ENCODE results near the gene KLHL6. TPM values are rescaled to one million over a fixed set of nuclear protein-coding genes. Genes with fewer than 3 reads are reported as not detected.
"Not testable (repeated sequence)": the region's sequence is repeated elsewhere in the genome, so short reads cannot be mapped to it uniquely, and the experiment has no call there.

Gene KLHL6
- total RNA-seq, 4 donors from 2014 or later: 0.67 to 2.7 (median 1.0) TPM

GRCh38 chr3:183578179-183578578 is 22.7 kb upstream of the KLHL6 start:
- Histone ChIP-seq H3K4me3 (replicated peaks in 1 of 3) (no peak overlapping the region), H3K9me3 (no peaks in the 10 kb centered on the region), H3K4me1 (no peaks in the 10 kb centered on the region), H3K27me3 (no peaks in the 10 kb centered on the region), H3K27ac (no peak overlapping the region), H3K36me3 (no peaks in the 10 kb centered on the region)
- intact Hi-C loops (cut with DNase I): no loop called here
- TF ChIP-seq POLR2A (IDR thresholded peaks at IDR 0.05): no peak
- TF ChIP-seq, protein P1, sequence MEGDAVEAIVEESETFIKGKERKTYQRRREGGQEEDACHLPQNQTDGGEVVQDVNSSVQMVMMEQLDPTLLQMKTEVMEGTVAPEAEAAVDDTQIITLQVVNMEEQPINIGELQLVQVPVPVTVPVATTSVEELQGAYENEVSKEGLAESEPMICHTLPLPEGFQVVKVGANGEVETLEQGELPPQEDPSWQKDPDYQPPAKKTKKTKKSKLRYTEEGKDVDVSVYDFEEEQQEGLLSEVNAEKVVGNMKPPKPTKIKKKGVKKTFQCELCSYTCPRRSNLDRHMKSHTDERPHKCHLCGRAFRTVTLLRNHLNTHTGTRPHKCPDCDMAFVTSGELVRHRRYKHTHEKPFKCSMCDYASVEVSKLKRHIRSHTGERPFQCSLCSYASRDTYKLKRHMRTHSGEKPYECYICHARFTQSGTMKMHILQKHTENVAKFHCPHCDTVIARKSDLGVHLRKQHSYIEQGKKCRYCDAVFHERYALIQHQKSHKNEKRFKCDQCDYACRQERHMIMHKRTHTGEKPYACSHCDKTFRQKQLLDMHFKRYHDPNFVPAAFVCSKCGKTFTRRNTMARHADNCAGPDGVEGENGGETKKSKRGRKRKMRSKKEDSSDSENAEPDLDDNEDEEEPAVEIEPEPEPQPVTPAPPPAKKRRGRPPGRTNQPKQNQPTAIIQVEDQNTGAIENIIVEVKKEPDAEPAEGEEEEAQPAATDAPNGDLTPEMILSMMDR (IDR thresholded peaks at IDR 0.05): no peak
- 87 to 91% methylated on average over 3 of the region's 3 CpGs for WGBS, 2 donors
- DNase-seq: no peak

DNA sequence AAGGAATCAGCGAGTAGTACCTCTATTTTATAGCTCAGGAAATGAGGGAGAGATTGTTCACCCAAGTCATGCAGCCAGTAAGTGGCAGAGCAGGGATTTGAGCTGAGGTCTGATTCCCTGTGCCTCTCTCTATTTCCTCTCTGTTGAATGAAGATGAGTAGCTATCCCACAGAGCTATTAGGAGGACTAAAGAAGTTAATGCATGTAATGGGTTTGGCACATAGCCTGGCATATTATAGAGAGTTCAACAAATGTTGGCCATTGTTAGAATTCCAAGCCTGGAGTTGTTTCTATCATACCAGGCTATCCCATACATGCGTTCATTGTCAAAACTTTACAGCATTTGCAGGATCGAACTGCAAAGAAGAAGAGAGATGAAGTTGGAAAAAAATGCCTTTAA is 21.8 kb upstream of the KLHL6 start:
- no peak overlapping the region for H3K4me3 ChIP-seq (replicated peaks in 1 of 3)
- H3K9me3 ChIP-seq: no peaks in the 10 kb centered on the region
- no peaks in the 10 kb centered on the region for H3K4me1 ChIP-seq
- WGBS, 2 donors: 84 to 87% methylated on average over 3 of the region's 3 CpGs
- no peak overlapping the region for H3K27ac ChIP-seq
- DNase-seq: no peak
- TF ChIP-seq POLR2A (IDR thresholded peaks at IDR 0.05): no peak
- TF ChIP-seq, protein P1 (IDR thresholded peaks at IDR 0.05): no peak
- intact Hi-C loops (cut with DNase I): no loop called here
- H3K36me3 ChIP-seq: no peaks in the 10 kb centered on the region
- H3K27me3 ChIP-seq: no peaks in the 10 kb centered on the region

GRCh38 chr3:183576487-183577107 is 21.1 kb upstream of the KLHL6 start:
- intact Hi-C loops (cut with DNase I): no loop called here
- WGBS, 2 donors: 22 to 41% methylated on average over 6 of the region's 6 CpGs
- Histone ChIP-seq H3K27ac (no peak overlapping the region), H3K9me3 (no peaks in the 10 kb centered on the region), H3K4me1 (no peaks in the 10 kb centered on the region), H3K36me3 (no peaks in the 10 kb centered on the region), H3K27me3 (no peaks in the 10 kb centered on the region), H3K4me3 (replicated peaks in 1 of 3) (no peak overlapping the region)
- TF ChIP-seq, protein P1 (IDR thresholded peaks at IDR 0.05): no peak
- TF ChIP-seq POLR2A (IDR thresholded peaks at IDR 0.05): no peak
- DNase-seq: no peak

DNA sequence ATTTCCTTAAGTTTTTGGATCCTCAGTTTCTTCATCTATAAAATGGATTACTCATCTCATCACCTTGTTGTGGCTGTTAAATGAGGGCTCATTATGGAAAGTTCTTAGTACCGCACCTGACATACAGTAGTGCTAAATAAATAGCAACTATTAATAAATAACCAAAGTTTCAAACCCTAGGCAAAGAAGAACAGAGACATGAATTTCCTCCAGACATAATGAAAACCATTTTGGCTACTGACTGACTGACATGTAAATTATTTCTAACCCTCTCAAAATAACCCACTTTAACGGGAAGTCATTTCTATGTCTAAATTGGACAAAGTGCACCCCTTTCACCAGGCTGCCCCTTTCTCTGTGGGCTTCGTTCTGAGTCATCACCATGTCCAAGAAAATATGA is 17.4 kb upstream of the KLHL6 start:
- H3K27me3 ChIP-seq: no peaks in the 10 kb centered on the region
- H3K36me3 ChIP-seq: no peaks in the 10 kb centered on the region
- H3K4me1 ChIP-seq: no peaks in the 10 kb centered on the region
- H3K4me3 ChIP-seq (replicated peaks in 1 of 3): no peak overlapping the region
- TF ChIP-seq POLR2A (IDR thresholded peaks at IDR 0.05): no peak
- TF ChIP-seq, protein P1 (IDR thresholded peaks at IDR 0.05): no peak
- intact Hi-C loops (cut with DNase I): no loop called here
- DNase-seq: no peak
- H3K27ac ChIP-seq: no peak overlapping the region
- H3K9me3 ChIP-seq: no peaks in the 10 kb centered on the region
- 89 to 94% methylated on average over 3 of the region's 3 CpGs for WGBS, 2 donors

DNA sequence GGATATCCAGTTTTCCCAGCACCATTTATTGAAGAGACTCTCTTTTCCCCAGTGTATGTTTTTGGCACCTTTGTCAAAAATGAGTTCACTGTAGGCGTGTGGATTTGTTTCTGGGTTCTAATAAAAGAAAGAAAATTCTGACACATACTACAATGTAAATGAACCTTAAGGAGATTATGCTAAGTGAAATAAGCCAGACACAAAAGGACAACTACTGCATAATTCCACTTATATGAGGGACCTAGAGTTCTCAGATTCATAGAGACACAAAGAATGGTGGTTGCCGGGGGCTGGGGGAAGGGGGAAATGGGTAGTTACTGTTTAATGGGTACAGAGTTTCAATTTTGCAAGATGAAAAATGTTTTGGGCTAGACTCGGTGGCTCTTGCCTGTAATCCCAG is 14.7 kb upstream of the KLHL6 start:
- H3K27ac ChIP-seq; H3K9me3 ChIP-seq; H3K4me1 ChIP-seq; DNase-seq; H3K36me3 ChIP-seq; H3K4me3 ChIP-seq (replicated peaks in 1 of 3); intact Hi-C loops (cut with DNase I); H3K27me3 ChIP-seq: not testable (repeated sequence)
- WGBS, 2 donors: 86 to 90% methylated on average over 3 of the region's 3 CpGs

All from thyroid gland (tissue), 4 donors.